VCaP (cell line): ENCODE measurements around the gene VSX1.

ENCODE experiments used
- H3K27ac ChIP-seq: fragments of 450-650 bp; 2 replicates; pipeline ENCODE4 v1.5.1; 2017
- CTCF ChIP-seq: fragments of 450-650 bp; conservative IDR thresholded peaks from 2 replicates; pipeline ENCODE4 v1.5.1; 2017; ENCODE audit warnings: mild to moderate bottlenecking, moderate library complexity

VSX1 gene

GRCh38 chr20:25063981-25064380, 18.0 kb downstream of the VSX1 start:
- TF ChIP-seq CTCF = no peak
- H3K27ac ChIP-seq = no peak overlapping the region

GRCh38 chr20:25063546-25063945, 18.4 kb downstream of the VSX1 start:
- no peak overlapping the region for H3K27ac ChIP-seq
- TF ChIP-seq CTCF = no peak

GRCh38 chr20:25062841-25063240, 19.1 kb downstream of the VSX1 start:
- TF ChIP-seq CTCF = no peak
- no peak overlapping the region for H3K27ac ChIP-seq

- TF ChIP-seq CTCF = no peak
- no peak overlapping the region for H3K27ac ChIP-seq
Observed at GRCh38 chr20:25061821-25062530, 20.0 kb downstream of the VSX1 start.

GRCh38 chr20:25061103-25061799, 20.7 kb downstream of the VSX1 start:
- no peak overlapping the region for H3K27ac ChIP-seq
- TF ChIP-seq CTCF = no peak

- peak overlapping the region; percentile 99 for H3K27ac ChIP-seq
Observed at GRCh38 chr20:25059866-25060465, 22.0 kb downstream of the VSX1 start.

More at GRCh38 chr20:25059866-25060465, 22.0 kb downstream of the VSX1 start:
- no peak for TF ChIP-seq CTCF
